Keratinocyte (primary cell): ENCODE results near the gene AJUBA. TPM values are rescaled to one million over a fixed set of nuclear protein-coding genes. Genes with fewer than 3 reads are reported as not detected.
"Not testable (repeated sequence)": the region's sequence is repeated elsewhere in the genome, so short reads cannot be mapped to it uniquely, and the experiment has no call there.

Experiments used
- DNase-seq: peaks from one replicate; pipeline ENCODE4 v3.0.0-alpha.2; 2011; ENCODE audit warnings: low read depth, missing footprints, low spot score
- FAIRE-seq: peaks from 2 replicates; lab custom pipeline; 2011; peaks lifted over from hg19 to GRCh38; lab: Jason Lieb, UNC
- H2AFZ ChIP-seq: 2 replicates; pipeline ENCODE4 v1.6.0; 2012; ENCODE audit warnings: low read length, control low read depth, inconsistent platforms; ENCODE audit not compliant: control insufficient read depth
- H3K27ac ChIP-seq: 2 replicates; pipeline ENCODE4 v1.5.1; 2011; ENCODE audit warnings: low read length; ENCODE audit not compliant: control insufficient read depth, insufficient read depth
- H3K27me3 ChIP-seq: 3 replicates; pipeline ENCODE4 v1.6.0; 2011; ENCODE audit warnings: low read length; ENCODE audit not compliant: control insufficient read depth, insufficient read depth; ENCODE audit errors: extremely low read depth
- H3K36me3 ChIP-seq, 2 experiments: 2 replicates in 1 of 2; 3 replicates in 1 of 2; pipeline ENCODE4 v1.5.1; 2011; ENCODE audit warnings: low read length in 2 of 2, mild to moderate bottlenecking in 1 of 2; ENCODE audit not compliant: control insufficient read depth in 2 of 2, insufficient read depth in 2 of 2; ENCODE audit errors: extremely low read depth in 1 of 2
- H3K4me1 ChIP-seq: 3 replicates; pipeline ENCODE4 v1.5.1; 2011; ENCODE audit warnings: low read length; ENCODE audit not compliant: control insufficient read depth, insufficient read depth; ENCODE audit errors: extremely low read depth
- H3K4me2 ChIP-seq: 3 replicates; pipeline ENCODE4 v1.6.0; 2011; ENCODE audit warnings: low read depth, low read length; ENCODE audit not compliant: control insufficient read depth, insufficient read depth; ENCODE audit errors: extremely low read depth
- H3K4me3 ChIP-seq, 3 experiments: fragments of 200-600 bp in 1 of 3; sonication (generic) in 1 of 3; 2 replicates in 2 of 3; 3 replicates in 1 of 3; pipeline ENCODE4 v1.5.1; 2011 to 2016; ENCODE audit warnings: low read length in 3 of 3, mild to moderate bottlenecking in 3 of 3, control low read depth in 2 of 3, inconsistent platforms in 1 of 3, low read depth in 1 of 3, mixed read lengths in 1 of 3, mixed run types in 1 of 3, moderate library complexity in 1 of 3; ENCODE audit not compliant: control insufficient read depth in 2 of 3, insufficient read depth in 2 of 3; ENCODE audit errors: extremely low read depth in 1 of 3
- H3K79me2 ChIP-seq: 2 replicates; pipeline ENCODE4 v1.6.0; 2012; ENCODE audit warnings: low read length; ENCODE audit not compliant: control insufficient read depth, insufficient read depth
- H3K9ac ChIP-seq: 3 replicates; pipeline ENCODE4 v1.6.0; 2011; ENCODE audit warnings: low read length; ENCODE audit not compliant: control insufficient read depth, insufficient read depth; ENCODE audit errors: extremely low read depth
- H3K9me1 ChIP-seq: 3 replicates; pipeline ENCODE4 v1.6.0; 2011; ENCODE audit warnings: low read length; ENCODE audit not compliant: control insufficient read depth, insufficient read depth; ENCODE audit errors: extremely low read depth
- H3K9me3 ChIP-seq: 2 replicates; pipeline ENCODE4 v1.5.1; 2012; ENCODE audit warnings: low read depth, low read length; ENCODE audit not compliant: control insufficient read depth
- H4K20me1 ChIP-seq: 3 replicates; pipeline ENCODE4 v1.6.0; 2011; ENCODE audit warnings: low read length; ENCODE audit not compliant: control insufficient read depth, insufficient read depth; ENCODE audit errors: extremely low read depth
- EZH2 ChIP-seq: IDR thresholded peaks from one replicate; pipeline ENCODE4 v1.6.1; 2012; ENCODE audit warnings: inconsistent platforms, mild to moderate bottlenecking, low read length, moderate library complexity
- dilution Hi-C: fragments of 300-500 bp; cut with MboI; formaldehyde crosslinking; loops from one replicate; pipeline ENCODE4 v1.7.0; 2020; ENCODE audit warnings: low sequenced_read_pairs; ENCODE audit not compliant: extremely low pct_ligation_motif_present
- polyA plus RNA-seq, 5 experiments: library from polyadenylated mRNA; depleted of rRNA in 3 of 5; stranded (reverse) in 3 of 5; stranded (forward) in 1 of 5; unstranded in 1 of 5; fragments of >200 nt; gene quantifications; 1 replicate in 1 of 5; 2 replicates in 3 of 5; 3 replicates in 1 of 5; pipeline versions ENCODE4 v1.2.1 to v1.2.3, GENCODE V29; 2011 to 2012; ENCODE audit warnings: missing spikeins in 2 of 5, low read depth in 1 of 5, low replicate concordance in 1 of 5
- TF ChIP-seq, protein P1 (sequence below), 3 experiments: IDR thresholded peaks in 1 of 3; conservative IDR thresholded peaks in 1 of 3; optimal IDR thresholded peaks in 1 of 3; 2 replicates in 2 of 3; 3 replicates in 1 of 3; pipeline versions ENCODE3 to v1.5.1; 2011; ENCODE audit warnings: low read length in 3 of 3, mild to moderate bottlenecking in 3 of 3, moderate library complexity in 2 of 3, control low read depth in 1 of 3, inconsistent platforms in 1 of 3; ENCODE audit not compliant: insufficient read depth in 2 of 3; ENCODE audit errors: extremely low read depth in 1 of 3

AJUBA gene
- polyA plus RNA-seq, 1 donor (not counting 4 experiments of a cell fraction or from before 2014, with no cell fraction given): 157 TPM

DNA sequence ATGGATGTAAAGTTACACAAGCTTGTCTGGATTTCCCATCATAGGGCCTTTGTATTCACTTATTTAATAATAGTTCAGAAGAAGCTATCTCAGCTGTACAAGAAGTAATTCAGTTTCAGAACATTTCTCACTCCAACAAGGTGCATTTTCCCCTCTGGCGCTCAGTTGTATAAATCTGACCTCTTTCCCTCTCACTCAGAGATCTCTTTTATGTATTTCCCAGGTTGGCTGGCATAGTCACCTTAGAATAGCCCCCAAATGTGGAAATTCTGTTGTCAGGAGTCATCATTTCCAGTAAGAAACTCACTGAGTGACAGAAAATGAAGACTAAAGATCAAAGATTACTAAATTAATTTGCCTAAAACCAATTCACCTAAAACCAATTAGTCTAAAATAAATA, 11.2 kb downstream of the AJUBA start:
- Histone ChIP-seq H2AFZ (no peak overlapping the region), H3K36me3 (peaks cover 37 to 50% of the 10 kb centered on the region in 2 experiments), H3K4me2 (no peak overlapping the region), H3K27me3 (no peaks in the 10 kb centered on the region), H3K9ac (no peak overlapping the region), H3K4me3 (no peak overlapping the region), H3K27ac (no peak overlapping the region), H3K4me1 (peaks cover 25% of the 10 kb centered on the region), H3K9me3 (no peaks in the 10 kb centered on the region), H3K79me2 (peaks cover 5% of the 10 kb centered on the region), H3K9me1 (no peaks in the 10 kb centered on the region), H4K20me1 (peaks cover 10% of the 10 kb centered on the region)
- FAIRE-seq: no peak
- no peak for TF ChIP-seq EZH2
- TF ChIP-seq, protein P1, sequence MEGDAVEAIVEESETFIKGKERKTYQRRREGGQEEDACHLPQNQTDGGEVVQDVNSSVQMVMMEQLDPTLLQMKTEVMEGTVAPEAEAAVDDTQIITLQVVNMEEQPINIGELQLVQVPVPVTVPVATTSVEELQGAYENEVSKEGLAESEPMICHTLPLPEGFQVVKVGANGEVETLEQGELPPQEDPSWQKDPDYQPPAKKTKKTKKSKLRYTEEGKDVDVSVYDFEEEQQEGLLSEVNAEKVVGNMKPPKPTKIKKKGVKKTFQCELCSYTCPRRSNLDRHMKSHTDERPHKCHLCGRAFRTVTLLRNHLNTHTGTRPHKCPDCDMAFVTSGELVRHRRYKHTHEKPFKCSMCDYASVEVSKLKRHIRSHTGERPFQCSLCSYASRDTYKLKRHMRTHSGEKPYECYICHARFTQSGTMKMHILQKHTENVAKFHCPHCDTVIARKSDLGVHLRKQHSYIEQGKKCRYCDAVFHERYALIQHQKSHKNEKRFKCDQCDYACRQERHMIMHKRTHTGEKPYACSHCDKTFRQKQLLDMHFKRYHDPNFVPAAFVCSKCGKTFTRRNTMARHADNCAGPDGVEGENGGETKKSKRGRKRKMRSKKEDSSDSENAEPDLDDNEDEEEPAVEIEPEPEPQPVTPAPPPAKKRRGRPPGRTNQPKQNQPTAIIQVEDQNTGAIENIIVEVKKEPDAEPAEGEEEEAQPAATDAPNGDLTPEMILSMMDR (optimal IDR thresholded peaks at IDR 0.05 in 1 of 3, IDR thresholded peaks at IDR 0.05 in 1 of 3, conservative IDR thresholded peaks at IDR 0.05 in 1 of 3; ENCODE audit: extremely low read depth in 1 of 3, insufficient read depth in 2 of 3, low read length in 3 of 3): no peak
- dilution Hi-C loops: no loop called here
- no peak for DNase-seq

DNA sequence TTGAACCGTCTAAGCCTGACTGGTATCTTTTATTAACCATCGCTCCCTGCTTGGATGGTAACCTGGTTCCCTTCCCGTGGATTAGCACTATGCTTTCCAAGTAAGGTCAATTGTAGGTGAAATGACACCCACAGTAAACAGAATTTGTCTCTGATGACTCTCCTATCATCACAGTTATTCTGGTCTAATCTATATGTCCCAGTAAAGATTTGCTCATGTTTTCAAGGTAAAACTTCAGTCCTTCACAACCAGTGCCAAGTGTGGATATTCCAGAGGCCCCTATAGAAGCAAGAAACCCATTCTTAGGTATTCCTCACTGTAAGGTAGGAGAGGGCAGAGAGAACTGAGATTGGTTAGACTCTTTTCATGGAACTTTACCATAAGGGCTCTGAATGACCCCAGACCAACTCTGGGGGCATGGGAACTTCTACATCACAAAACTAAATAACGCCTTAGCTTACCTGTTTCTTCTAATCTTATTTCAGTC, 15.5 kb downstream of the AJUBA start:
- Histone ChIP-seq H3K4me1 (no peaks in the 10 kb centered on the region), H2AFZ (no peak overlapping the region), H3K79me2 (no peaks in the 10 kb centered on the region), H3K9me1 (no peaks in the 10 kb centered on the region), H3K36me3 (peaks cover 9 to 11% of the 10 kb centered on the region in 2 experiments), H4K20me1 (no peaks in the 10 kb centered on the region), H3K27ac (no peak overlapping the region), H3K9me3 (no peaks in the 10 kb centered on the region), H3K27me3 (no peaks in the 10 kb centered on the region), H3K9ac (no peak overlapping the region), H3K4me2 (no peak overlapping the region), H3K4me3 (no peak overlapping the region)
- TF ChIP-seq, protein P1 (optimal IDR thresholded peaks at IDR 0.05 in 1 of 3, IDR thresholded peaks at IDR 0.05 in 1 of 3, conservative IDR thresholded peaks at IDR 0.05 in 1 of 3; ENCODE audit: extremely low read depth in 1 of 3, insufficient read depth in 2 of 3, low read length in 3 of 3): no peak
- TF ChIP-seq EZH2: no peak
- dilution Hi-C loops: no loop called here
- FAIRE-seq (no peak), DNase-seq (no peak)

DNA sequence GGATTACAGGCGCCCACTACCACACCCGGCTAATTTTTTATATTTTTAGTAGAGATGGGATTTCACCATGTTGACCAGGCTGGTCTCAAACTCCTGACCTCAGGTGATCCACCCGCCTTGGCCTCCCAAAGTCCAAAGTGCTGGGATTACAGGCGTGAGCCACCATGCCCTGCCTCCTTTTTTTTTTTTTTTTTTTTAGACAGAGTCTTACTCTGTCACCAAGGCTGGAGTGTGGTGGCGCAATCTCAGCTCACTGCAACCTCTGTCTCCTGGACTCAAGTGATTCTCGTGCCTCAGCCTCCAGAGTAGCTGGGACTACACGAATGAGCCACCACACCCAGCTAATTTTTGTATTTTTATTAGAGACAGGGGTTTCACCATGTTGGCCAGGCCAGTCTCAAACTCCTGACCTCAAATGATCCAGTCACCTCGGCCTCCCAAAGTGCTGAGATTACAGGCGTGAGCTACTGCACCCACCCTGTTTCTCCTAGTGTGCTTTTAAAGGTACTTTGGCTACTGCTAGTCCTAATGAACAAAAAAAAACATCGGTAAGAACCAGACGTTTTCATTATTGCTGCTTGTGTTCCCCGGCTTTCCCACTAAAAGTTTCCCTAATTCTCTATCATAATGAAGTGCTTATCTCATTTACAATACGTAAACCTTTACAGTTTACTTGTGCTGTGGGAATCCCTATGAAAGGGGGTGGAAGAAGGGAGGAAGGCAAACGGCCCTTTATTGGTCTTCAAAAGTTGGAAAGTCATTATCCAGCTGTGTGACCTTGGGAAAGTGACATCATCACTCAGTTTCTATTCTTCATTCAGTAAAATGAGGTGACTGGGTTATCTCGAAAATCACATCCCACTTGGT, 16.2 kb downstream of the AJUBA start:
- H3K4me3 ChIP-seq, H3K36me3 ChIP-seq, H3K9ac ChIP-seq, H3K9me1 ChIP-seq, H2AFZ ChIP-seq, H3K4me1 ChIP-seq, H4K20me1 ChIP-seq, H3K79me2 ChIP-seq, FAIRE-seq, dilution Hi-C loops, DNase-seq, H3K4me2 ChIP-seq, H3K27me3 ChIP-seq, H3K27ac ChIP-seq, H3K9me3 ChIP-seq: not testable (repeated sequence)
